Activated CD4-positive, alpha-beta T cell treated with anti-CD3 and anti-CD28 coated beads, Interleukin-2, Interleukin-4, amounts not matched to agents 100 ng/mL and 50 ng/mL, durations not matched to agents 16 hours and 8 hours (primary cell): ENCODE data around the gene TRAPPC3L.
A peak's percentile ranks its signal among the peaks of the same experiment; 100 is the strongest.
"Not testable (repeated sequence)": the region's sequence is repeated elsewhere in the genome, so short reads cannot be mapped to it uniquely, and the experiment has no call there.

Source experiments
- DNase-seq: peaks from one replicate; pipeline ENCODE4 v3.0.0-alpha.2; 2020; ENCODE audit warnings: low spot score

TRAPPC3L gene

GRCh38 chr6:116513224-116513875 lies 32.1 kb downstream of the TRAPPC3L start:
- no peak for DNase-seq

DNA sequence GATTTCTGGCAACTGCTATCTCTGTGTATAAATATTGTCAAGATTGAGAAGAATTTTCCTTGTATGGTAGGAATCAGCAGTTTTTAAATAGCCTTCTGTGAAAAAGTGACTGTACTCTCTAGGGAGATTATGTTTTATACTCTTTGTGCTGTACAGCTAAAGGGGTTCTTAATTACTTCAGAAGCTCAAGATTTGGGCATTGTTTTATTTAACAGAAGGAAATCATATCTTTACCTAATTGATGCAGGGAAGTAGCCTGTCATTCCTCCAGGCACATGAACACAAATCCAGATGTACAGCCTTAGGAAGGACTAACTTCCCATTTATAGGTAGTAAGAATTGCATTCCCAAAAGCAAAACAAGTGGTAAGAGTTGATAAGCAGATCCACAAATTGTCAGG lies 32.8 kb downstream of the TRAPPC3L start:
- no peak for DNase-seq

DNA sequence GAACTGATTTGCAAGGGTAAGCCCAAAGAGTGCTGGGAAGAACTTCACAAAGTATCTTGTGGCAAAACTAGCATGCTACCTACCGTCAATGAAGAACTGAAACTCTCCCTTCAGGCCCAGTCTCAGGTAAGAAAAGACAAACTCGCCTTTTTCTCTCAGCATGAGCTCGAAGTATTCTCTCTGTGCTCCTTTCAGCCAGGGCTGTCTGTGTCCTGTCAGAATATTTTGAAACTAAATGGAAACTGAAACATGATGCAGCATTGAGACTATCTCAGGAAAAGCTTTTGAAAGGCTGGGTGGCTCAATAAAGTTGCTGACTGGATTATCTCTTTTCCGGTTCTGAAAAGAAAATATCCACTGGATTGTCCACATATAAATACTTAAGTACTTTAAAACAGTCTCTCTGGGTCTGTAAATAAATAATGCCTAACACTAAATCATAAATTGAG lies 33.3 kb downstream of the TRAPPC3L start:
- no peak for DNase-seq

DNA sequence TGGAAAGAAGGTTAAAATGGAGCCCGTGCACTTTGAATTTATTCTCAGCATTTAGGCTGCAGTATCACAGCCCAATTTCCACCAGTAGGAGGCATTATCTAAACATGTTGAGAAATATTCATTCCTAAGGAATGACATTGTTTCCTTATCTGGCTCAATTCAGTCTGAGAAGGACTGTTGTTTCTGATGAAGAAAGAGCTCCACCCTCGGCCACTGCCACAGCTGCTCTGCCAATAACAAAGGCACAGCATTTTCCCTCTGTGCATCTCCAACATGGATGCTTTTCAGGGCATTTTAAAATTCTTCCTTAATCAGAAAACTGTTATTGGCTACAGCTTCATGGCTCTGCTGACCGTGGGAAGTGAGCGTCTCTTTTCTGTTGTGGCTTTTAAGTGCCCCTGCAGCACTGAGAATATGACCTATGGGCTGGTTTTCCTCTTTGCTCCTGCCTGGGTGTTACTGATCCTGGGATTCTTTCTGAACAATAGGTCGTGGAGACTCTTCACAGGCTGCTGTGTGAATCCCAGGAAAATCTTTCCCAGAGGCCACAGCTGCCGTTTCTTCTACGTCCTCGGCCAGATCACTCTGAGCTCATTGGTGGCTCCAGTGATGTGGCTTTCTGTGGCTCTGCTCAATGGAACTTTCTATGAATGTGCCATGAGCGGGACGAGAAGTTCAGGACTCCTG lies 33.9 kb downstream of the TRAPPC3L start, which contains the start of gene CALHM5:
Gene CALHM5 (plus strand): TSS at position 216 of the 687 bp plus-strand sequence. CDS start 58 bp downstream, at position 274.
- DNase-seq: no peak

DNA sequence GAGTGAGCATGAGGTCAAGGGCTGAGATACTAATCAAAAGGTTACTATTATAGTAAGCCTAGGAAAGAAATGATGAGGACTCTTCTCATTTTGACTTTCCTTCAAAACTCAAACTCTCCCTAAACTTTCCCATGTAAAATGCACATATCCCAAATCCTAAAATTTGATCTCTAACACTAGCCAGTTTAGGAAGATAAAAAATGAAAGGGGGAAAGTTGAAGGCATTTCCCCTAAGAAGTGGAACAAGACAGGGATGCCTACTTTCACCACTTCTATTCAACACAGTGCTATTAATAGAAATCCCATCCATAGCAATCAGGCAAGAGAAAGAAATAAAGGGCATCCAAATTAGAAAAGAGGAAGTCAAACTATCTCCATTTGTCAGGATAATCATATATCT lies 37.0 kb downstream of the TRAPPC3L start:
- DNase-seq: no peak

GRCh38 chr6:116507324-116507723 lies 38.2 kb downstream of the TRAPPC3L start:
- DNase-seq: no peak

DNA sequence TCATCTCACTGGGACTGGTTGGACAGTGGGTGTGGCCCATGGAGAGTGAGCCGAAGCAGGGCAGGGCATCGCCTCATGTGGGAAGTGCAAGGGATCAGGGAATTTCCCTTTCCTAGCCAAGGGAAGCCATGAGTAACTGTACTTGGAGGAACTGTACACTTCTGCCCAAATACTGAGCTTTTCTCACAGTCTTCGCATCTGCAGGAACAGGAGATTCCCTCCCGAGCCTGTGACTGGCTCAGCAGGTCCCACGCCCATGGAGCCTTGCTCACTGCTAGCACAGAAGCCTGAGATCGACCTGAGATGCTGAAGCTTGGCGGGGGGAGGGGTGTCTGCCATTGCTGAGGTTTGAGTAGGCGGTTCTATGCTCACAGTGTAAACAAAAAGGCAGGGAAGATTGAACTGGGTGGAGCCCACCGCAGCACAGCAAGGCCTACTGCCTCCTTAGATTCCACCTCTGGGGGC lies 44.5 kb downstream of the TRAPPC3L start:
- DNase-seq: no peak

- no peak for DNase-seq
Measured at GRCh38 chr6:116497113-116497676, 48.3 kb downstream of the TRAPPC3L start.

- not testable (repeated sequence) for DNase-seq
Measured at GRCh38 chr6:116495161-116495560, 50.3 kb downstream of the TRAPPC3L start.

- DNase-seq: no peak
Measured at GRCh38 chr6:116492331-116493067, 53.0 kb downstream of the TRAPPC3L start.

GRCh38 chr6:116491610-116492330 lies 53.7 kb downstream of the TRAPPC3L start:
- no peak for DNase-seq

GRCh38 chr6:116485559-116486184 lies 59.8 kb downstream of the TRAPPC3L start:
- no peak for DNase-seq

- no peak for DNase-seq
Measured at GRCh38 chr6:116483616-116484015, 61.9 kb downstream of the TRAPPC3L start.

DNA sequence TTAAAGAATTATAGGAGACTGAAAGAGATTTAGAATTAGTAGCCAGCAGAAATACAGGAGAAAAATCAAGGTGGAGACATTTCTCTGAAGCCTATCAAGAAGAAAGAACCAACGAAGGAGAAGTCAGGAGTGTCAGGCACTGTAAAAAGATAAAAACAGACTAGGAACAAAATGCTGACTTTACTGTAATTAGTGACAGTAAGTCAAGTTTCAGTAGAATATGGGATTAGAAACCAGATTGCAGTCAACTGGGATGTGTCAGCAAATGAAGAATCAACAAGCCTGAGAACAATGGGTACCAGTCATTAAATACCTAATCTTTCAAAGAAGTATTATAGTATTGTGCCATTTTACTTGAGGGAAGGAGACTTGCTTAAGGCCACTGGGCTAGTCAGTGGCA lies 62.7 kb downstream of the TRAPPC3L start:
- DNase-seq: no peak

DNA sequence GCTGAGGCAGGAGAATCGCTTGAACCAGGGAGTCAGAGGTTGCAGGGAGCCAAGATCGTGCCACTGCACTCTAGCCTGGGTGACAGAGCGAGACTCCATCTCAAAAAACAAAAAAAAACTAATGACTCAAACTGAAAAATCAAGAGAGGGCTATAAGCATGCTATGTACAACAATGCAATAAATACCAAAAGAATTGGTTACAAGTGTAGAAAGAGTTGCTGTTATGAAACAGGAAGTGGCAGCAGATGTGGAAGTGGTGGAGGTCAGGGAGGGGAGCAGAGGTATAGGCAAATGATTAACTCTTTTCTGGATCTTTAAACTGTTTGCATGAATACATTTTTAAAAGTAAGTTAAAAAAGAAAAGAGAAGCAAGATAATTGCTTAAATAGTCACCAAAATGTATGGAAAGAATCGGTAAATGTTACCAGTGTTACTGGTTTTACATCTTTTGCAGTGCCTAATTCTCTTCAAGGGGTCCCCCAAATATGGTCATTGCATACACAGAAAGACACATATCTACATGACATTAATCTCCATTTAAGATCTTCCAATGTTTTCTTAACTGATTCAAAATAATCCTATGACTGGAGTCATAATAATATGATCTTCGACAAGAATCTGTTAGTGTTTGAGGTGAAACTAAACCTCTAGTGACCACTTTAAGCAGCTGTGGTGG lies 69.3 kb downstream of the TRAPPC3L start:
- DNase-seq: peak; percentile 63

GRCh38 chr6:116475141-116475540 lies 70.3 kb downstream of the TRAPPC3L start:
- DNase-seq: no peak

DNA sequence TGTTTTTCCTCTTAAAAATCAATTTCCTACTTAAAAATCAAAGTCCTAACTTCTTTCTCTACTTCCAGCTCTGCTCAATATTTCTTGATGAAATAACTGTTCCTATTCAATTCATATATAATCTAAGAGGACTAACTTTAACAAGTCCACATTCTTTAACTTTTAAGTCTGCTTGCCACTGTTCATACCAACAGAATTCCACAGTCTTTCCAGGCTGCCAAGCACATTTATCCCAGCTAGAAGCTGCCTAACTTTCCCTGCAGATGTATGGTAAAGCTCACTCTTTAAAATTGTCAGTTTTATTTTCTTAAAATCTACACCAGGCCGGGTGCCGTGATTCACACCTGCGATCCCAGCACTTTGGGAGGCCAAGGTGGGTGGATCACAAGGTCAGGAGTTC lies 72.8 kb downstream of the TRAPPC3L start:
- DNase-seq: no peak

- DNase-seq: no peak
Measured at GRCh38 chr6:116471531-116471930, 74.0 kb downstream of the TRAPPC3L start.

DNA sequence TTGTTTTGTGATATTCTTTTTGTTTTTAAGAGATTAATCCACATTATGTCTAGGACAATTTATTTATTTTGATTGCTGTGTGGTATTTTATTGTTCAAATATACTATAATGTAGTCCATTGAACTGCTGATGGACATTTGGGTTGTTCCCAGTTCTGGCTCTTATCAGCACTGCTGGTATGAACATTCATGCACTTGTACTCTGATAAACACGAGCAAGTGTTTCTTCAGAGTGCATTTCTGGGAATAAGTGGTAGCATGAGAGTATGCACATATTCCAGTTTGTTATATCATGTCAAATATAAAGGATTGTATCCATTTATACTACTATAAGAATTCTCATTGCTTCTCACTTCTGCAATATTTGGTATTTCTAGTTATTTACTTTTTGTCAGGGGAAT lies 77.2 kb downstream of the TRAPPC3L start:
- no peak for DNase-seq

DNA sequence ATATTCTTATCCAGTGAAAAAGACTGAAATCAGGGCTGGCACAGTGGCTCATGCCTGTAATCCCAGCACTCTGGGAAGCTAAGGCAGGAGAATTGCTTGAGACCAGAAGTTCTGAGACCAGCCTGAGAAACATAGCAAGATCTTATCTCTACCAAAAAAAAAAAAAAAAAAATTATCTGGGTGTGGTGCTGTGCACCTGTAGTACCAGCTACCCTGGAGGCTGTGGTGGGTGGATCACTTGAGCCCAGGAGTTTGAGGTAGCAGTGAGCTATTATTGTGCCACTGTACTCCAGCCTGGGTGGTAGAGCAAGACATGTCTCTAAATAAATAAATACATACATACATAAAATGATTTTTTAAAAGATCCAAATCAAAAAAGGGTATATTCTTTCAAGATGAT lies 78.0 kb downstream of the TRAPPC3L start:
- no peak for DNase-seq

- no peak for DNase-seq
Measured at GRCh38 chr6:116467096-116467495, 78.4 kb downstream of the TRAPPC3L start.
